ENCODE data around the gene USF1. TPM values are rescaled to one million over a fixed set of nuclear protein-coding genes. Genes with fewer than 3 reads are reported as not detected.
"Not testable (repeated sequence)": the region's sequence is repeated elsewhere in the genome, so short reads cannot be mapped to it uniquely, and the experiment has no call there.

USF1 gene
- total RNA-seq, 1 donor from 2014 or later, result 58.4 TPM

DNA sequence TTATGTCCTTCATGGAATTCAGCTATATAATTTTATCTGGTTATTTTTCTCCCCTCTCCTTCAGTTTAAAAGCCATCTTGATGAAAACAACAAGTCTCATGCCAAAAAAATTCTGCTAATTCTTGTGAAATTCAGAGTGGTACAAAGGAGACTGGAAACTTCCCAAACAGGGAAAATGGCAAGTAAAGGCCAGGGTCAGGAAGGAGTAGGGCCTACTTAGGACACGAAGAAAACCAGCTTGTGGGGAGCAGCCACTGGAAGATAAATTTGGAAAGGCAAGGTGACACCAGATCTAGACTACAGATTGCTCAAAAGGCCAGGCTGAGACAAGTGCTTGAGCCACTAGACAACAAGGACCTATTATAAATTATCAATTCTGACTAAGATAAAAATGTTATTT lies 13.4 kb downstream of the USF1 start:
- DNase-seq (ENCODE audit: low read depth) (no peak), FAIRE-seq (no peak)
- H3K36me3 ChIP-seq (ENCODE audit: control insufficient read depth, insufficient read depth, low read length), result no peaks in the 10 kb centered on the region
- H3K4me3 ChIP-seq (ENCODE audit: low read depth, low read length), result no peak overlapping the region
- H3K27me3 ChIP-seq (ENCODE audit: control insufficient read depth, insufficient read depth, low read length), result no peaks in the 10 kb centered on the region
- TF ChIP-seq CTCF (IDR thresholded peaks at IDR 0.05; ENCODE audit: insufficient read depth, low read length, severe bottlenecking), result no peak

DNA sequence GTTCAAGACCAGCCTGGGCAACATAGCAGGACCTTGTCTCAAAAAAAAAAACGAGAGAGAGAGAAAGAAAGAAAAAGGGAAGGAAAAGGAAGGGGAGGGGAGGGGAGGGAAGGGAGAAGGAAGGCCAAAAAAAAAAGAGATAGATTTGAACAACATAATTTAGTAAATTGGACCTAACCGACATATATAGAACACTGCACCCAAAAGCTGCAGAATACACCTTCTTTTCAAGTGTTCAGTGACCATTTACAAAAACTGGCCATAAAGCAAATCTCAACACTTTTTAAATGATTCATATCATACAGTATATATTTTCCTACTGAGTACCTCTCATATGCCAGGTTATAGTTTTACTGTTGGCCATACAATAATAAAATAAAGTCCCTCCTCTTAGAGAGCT lies 13.9 kb downstream of the USF1 start:
- DNase-seq (ENCODE audit: low read depth) (no peak), FAIRE-seq (no peak)
- Histone ChIP-seq H3K4me3 (ENCODE audit: low read depth, low read length) (no peak overlapping the region), H3K36me3 (ENCODE audit: control insufficient read depth, insufficient read depth, low read length) (no peaks in the 10 kb centered on the region), H3K27me3 (ENCODE audit: control insufficient read depth, insufficient read depth, low read length) (no peaks in the 10 kb centered on the region)
- TF ChIP-seq CTCF (IDR thresholded peaks at IDR 0.05; ENCODE audit: insufficient read depth, low read length, severe bottlenecking), result no peak

DNA sequence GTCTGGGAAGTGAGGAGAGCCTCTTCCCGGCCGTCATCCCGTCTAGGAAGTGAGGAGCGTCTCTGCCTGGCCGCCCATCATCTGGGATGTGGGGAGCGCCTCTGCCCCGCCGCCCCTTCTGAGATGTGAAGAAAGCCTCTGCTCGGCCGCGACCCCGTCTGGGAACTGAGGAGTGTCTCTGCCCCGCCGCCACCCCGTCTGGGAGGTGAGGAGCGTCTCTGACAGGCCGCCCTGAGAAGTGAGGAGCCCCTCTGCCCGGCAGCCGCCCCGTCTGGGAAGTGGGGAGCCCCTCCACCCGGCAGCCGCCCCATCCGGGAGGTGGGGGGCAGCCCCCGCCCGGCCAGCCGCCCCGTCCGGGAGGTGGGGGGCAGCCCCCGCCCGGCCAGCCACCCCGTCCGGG lies 16.3 kb downstream of the USF1 start:
- DNase-seq (ENCODE audit: low read depth); FAIRE-seq; H3K36me3 ChIP-seq (ENCODE audit: control insufficient read depth, insufficient read depth, low read length); H3K27me3 ChIP-seq (ENCODE audit: control insufficient read depth, insufficient read depth, low read length); H3K4me3 ChIP-seq (ENCODE audit: low read depth, low read length): not testable (repeated sequence)

- DNase-seq (ENCODE audit: low read depth), result peak; percentile 77
- not testable (repeated sequence) for H3K36me3 ChIP-seq (ENCODE audit: control insufficient read depth, insufficient read depth, low read length); H3K27me3 ChIP-seq (ENCODE audit: control insufficient read depth, insufficient read depth, low read length); FAIRE-seq; H3K4me3 ChIP-seq (ENCODE audit: low read depth, low read length)
Measured at GRCh38 chr1:161026954-161027353, 18.8 kb downstream of the USF1 start.

DNA sequence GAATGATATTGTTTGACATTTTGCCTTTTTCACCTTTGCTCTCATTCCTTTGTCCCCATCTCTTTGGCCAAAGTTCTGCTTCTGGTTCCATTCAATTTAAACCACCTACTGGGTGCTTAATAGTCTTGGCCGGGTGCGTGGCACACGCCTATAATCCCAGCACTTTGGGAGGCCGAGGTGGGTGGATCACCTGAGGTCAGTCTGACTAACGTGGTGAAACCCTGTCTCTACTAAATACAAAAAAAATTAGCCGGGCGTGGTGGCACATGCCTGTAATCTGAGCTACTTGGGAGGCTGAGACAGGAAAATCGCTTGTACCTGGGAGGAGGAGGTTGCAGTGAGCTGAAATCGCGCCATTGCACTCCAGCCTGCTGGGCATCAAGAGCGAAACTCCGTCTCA lies 23.3 kb downstream of the USF1 start:
- not testable (repeated sequence) for H3K36me3 ChIP-seq (ENCODE audit: control insufficient read depth, insufficient read depth, low read length); H3K4me3 ChIP-seq (ENCODE audit: low read depth, low read length); FAIRE-seq; H3K27me3 ChIP-seq (ENCODE audit: control insufficient read depth, insufficient read depth, low read length)
- peak; percentile 78 for DNase-seq (ENCODE audit: low read depth)

DNA sequence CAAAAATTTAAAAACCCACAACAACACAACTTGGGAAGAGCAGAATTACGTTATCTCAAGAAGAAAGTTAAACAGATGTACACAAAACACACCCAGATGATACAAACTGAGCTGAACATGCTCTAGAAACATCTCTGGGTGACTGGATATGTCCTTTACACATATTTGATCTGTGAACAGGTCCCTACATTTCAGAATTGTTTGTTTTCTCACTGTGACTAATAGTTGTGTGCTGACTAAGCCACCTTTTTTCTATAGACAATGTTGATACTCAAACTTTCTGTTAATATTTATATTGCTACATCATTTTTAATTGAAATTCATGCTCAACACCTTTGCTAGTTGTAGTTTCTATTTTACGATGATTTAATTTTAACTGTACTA lies 23.8 kb downstream of the USF1 start:
- Histone ChIP-seq H3K36me3 (ENCODE audit: control insufficient read depth, insufficient read depth, low read length) (no peaks in the 10 kb centered on the region), H3K4me3 (ENCODE audit: low read depth, low read length) (no peak overlapping the region), H3K27me3 (ENCODE audit: control insufficient read depth, insufficient read depth, low read length) (no peaks in the 10 kb centered on the region)
- no peak for TF ChIP-seq CTCF (IDR thresholded peaks at IDR 0.05; ENCODE audit: insufficient read depth, low read length, severe bottlenecking)
- FAIRE-seq (no peak), DNase-seq (ENCODE audit: low read depth) (peak; percentile 97)

DNA sequence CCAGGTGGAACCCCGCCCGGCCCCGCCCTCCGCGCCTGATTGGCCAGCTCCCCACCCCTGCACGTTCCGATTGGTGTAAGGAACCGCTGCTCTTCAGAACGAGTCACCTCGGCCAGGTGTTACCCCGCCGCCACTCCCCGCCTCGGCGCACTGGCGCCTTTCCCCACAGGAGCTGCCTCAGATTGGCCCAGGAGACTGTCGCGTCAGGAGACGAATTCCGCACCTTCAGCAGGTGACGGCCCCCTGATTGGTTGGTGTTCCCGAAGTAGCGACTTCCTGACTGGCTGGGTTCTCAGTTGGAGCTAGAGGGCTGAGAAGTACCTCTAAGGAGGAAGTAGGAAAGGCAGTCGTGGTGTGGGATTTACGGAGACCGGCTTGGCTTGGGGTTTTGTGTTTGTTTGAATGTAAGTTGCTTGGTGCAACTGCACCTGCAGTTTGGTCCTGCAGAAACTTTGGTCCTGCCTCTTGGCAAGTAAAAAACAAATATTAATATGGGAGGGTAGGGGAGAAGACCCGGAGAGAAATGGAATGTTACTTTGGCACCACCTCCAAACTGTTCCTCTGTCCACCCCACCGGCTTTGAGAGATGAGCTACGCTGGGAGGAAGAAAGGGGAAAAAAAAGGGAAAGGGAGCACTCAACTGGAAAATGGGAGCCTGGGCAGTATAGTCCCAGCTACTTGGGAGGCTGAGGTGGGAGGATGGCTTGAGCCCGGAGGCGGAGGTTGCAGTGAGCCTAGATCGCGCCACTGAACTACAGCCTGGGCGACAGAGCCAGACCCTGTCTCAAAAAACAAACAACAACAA lies 24.4 kb downstream of the USF1 start:
- TF ChIP-seq CTCF (IDR thresholded peaks at IDR 0.05; ENCODE audit: insufficient read depth, low read length, severe bottlenecking), result no peak
- no peaks in the 10 kb centered on the region for H3K27me3 ChIP-seq (ENCODE audit: control insufficient read depth, insufficient read depth, low read length)
- no peaks in the 10 kb centered on the region for H3K36me3 ChIP-seq (ENCODE audit: control insufficient read depth, insufficient read depth, low read length)
- peak overlapping the region; percentile 80 for H3K4me3 ChIP-seq (ENCODE audit: low read depth, low read length)
- FAIRE-seq (no peak), DNase-seq (ENCODE audit: low read depth) (peak; percentile 99)

All from bronchial epithelial cell (primary cell).